GM10248 (cell line): ENCODE measurements around the gene CBX7.

Experiments used
- CTCF ChIA-PET: fragments of 300-600 bp; sonication (Branson Sonifier 250); formaldehyde crosslinking; extraction: SDS; loops from one replicate; lab custom pipeline; 2021; ENCODE audit warnings: antibody characterized with exemption; lab: Yijun Ruan, JAX
- POLR2A ChIA-PET: fragments of 350-650 bp; sonication (Branson Sonifier 250); formaldehyde crosslinking; extraction: SDS; loops from one replicate; lab custom pipeline; 2020; ENCODE audit warnings: antibody characterized with exemption; lab: Yijun Ruan, JAX
- DNase-seq: peaks from one replicate; pipeline ENCODE4 v3.0.0; 2012; ENCODE audit errors: extremely low spot score
- TF ChIP-seq, protein P1 (sequence below): IDR thresholded peaks from 2 replicates; pipeline ENCODE4 v1.5.1; 2012; ENCODE audit warnings: mild to moderate bottlenecking, low read depth; ENCODE audit errors: extremely low read depth, missing control alignments, control extremely low read depth

Gene CBX7

DNA sequence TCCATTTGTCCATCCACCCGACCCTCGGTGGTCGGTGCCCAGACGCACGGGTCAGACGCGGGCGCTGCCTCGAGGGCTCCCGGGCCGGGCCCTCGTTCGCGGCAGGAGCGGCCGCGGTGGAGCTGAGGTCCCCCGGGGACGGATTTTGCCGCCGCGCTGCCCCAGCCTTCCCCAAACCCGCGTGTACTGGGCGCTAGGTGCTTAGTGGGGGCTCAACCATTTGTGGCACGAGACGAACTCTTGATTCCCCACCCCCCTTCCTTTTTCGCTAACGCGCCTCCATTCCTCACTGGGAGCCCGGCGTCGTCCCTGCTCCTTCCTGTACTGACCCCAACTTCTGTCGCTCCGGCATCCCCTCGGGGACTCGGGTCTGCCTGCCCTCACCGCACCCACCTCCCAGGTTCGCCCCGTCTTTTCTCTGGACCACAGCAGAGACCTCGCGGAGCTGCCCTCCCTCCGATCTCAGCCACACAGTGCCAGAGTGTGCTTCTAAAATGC, 789 bp upstream of the CBX7 start:
- ChIA-PET POLR2A (interaction anchor here (1.0 to 1.2 kb wide), 3 partner anchors 134 to 367 kb away, joined by 3 to 9 read pairs (median 3); partner anchors contain the start of genes ATF4 and RPL3), CTCF (interaction anchor here (1.2 to 2.2 kb wide), 5 partner anchors 15 to 283 kb away, joined by 3 to 12 read pairs (median 5); no protein-coding TSS in a partner anchor)
- DNase-seq = no peak
- TF ChIP-seq, protein P1, sequence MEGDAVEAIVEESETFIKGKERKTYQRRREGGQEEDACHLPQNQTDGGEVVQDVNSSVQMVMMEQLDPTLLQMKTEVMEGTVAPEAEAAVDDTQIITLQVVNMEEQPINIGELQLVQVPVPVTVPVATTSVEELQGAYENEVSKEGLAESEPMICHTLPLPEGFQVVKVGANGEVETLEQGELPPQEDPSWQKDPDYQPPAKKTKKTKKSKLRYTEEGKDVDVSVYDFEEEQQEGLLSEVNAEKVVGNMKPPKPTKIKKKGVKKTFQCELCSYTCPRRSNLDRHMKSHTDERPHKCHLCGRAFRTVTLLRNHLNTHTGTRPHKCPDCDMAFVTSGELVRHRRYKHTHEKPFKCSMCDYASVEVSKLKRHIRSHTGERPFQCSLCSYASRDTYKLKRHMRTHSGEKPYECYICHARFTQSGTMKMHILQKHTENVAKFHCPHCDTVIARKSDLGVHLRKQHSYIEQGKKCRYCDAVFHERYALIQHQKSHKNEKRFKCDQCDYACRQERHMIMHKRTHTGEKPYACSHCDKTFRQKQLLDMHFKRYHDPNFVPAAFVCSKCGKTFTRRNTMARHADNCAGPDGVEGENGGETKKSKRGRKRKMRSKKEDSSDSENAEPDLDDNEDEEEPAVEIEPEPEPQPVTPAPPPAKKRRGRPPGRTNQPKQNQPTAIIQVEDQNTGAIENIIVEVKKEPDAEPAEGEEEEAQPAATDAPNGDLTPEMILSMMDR = no peak

DNA sequence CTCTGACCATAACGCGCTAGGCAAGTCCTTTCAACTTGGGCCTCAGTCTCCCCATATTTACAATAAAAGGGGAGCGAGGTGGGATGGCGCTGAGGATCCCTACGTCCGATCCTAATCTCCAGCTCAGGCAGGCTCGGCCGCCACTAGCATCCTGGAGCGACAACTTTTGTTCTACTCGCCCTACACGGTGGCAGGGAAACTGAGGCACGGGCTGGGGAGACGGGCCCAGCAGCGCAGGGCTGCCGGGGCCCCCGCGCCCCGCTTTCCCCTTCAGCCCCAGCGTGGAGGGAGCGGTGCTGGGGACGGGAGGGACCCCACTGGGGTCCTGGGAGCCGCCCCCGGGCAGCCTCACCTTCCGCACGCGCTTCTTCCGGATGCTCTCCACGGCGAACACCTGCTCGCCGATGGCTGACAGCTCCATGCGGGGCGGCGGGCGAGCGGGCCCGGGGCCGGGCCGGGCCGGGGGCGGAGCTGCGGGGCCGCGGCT, 413 bp downstream of the CBX7 start:
- TF ChIP-seq, protein P1 = no peak
- DNase-seq = no peak
- ChIA-PET POLR2A (interaction anchor here (1.0 to 1.2 kb wide), 4 partner anchors 133 to 368 kb away, joined by 3 to 9 read pairs (median 3); partner anchors contain the start of genes ATF4 and RPL3), CTCF (interaction anchor here (1.2 kb wide), 2 partner anchors 19 to 282 kb away, joined by 3 to 5 read pairs; no protein-coding TSS in a partner anchor)

DNA sequence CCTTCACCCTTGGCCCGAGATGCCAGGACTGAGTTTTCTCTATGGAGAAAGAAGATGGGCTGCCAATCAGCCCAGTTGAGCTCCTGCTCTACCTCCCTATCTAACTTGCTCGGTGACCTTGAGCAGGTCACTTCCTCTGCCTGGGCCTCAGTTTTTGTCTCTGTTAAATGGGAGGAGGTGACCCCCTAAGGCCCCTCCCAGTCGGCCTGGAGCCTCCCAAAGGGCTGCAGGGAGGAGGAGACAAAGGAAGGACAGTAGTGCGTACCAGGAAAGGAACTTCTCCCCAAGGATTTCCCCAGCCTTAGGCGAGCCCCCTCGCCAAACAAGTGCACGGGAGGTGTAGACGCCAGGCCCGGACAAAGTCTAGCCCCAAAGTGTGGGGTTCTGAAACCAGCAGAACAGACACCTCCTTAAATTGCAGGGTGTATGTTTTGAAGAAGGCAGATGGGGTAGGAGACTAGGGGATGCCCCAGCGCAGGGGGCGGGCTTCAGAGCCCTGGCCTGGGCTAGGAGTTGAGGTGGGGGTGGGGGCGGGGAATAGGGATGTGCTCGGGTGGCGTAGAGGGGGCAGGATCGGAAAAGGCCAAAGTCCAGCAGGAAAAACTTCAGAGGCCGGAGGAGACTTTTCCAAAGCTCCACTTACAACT, 1.0 kb downstream of the CBX7 start:
- no peak for DNase-seq
- ChIA-PET POLR2A (interaction anchor here (1.0 kb wide), 1 partner anchor 161 kb away, joined by 3 read pairs; no protein-coding TSS in a partner anchor), CTCF (no interaction called here)
- TF ChIP-seq, protein P1 = no peak

DNA sequence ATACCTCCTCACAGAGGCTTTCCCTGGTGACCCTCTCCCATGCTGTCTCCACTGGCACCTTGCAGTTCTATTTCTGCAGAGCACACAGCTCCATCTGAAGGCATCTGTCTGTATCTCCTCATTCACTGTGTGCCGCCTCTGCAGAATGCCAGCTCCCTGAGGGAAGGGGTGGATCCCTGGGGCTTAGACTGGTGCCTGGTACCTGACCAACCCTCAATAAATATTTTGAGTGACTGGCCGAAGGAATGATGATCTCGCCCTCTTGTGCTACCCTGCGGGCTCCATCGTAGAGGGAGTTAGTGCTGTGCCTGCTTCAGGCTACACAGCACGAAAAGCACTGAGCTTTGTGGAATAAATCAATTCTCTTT, 1.6 kb downstream of the CBX7 start:
- TF ChIP-seq, protein P1 = no peak
- no peak for DNase-seq
- POLR2A ChIA-PET = interaction anchor here (0.6 kb wide), 1 partner anchor 169 kb away, joined by 3 read pairs; the partner anchor contains the start of gene RPL3
- CTCF ChIA-PET = no interaction called here

DNA sequence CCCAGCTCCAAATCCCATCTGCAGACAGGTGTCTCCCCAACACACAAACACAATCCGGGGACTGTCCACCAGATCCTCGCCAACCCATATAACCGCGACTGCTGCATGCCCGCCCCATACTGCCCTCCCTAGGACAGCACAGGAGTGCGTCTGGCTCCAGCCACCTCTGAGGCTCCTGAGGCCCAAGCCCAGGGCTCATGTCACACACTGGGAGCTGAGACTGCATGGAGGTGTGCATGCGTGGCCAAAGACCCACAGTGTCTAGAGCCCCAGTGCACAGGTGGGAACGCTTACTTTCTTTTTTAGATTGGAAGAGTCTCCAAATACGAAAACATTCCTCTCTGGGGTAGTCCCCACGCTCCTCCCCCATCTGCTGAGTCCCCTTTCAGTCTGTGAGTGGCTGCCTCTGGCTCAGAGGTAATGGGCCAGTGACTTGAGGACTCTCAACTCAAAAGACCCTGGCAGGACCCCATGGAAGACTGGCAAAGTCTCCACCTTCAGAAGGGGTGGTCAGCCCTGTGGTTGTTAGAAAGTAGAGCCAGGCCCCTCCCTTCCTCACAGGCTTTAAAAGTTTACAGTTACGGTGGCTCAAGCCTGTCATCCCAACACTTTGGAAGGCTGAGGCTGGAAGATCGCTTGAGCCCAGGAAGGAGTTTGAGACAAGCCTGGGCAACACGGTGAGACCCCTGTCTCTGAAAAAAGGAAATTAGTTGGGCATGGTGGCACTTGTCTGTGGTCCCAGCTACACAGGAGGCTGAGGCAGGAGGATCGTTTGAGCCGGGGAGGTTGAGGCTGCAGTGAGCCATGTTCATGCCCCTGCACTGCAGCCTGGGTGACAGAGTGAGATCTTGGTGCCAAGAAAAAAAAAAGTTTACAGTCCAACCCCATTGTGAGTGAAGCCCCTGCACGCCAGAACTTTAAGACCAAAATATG, 2.3 kb downstream of the CBX7 start:
- CTCF ChIA-PET = interaction anchor here (1.0 to 1.9 kb wide), 2 partner anchors 21 to 280 kb away, joined by 4 to 9 read pairs; no protein-coding TSS in a partner anchor
- POLR2A ChIA-PET = interaction anchor here (0.6 to 1.5 kb wide), 3 partner anchors 167 to 170 kb away, joined by 3 to 11 read pairs (median 3); partner anchors contain the start of gene RPL3
- TF ChIP-seq, protein P1 = no peak
- no peak for DNase-seq
